Caki2 (cell line): ENCODE results near the gene PCNA. TPM values are rescaled to one million over a fixed set of nuclear protein-coding genes. Genes with fewer than 3 reads are reported as not detected.
A peak's percentile ranks its signal among the peaks of the same experiment; 100 is the strongest.

Source experiments
- DNase-seq: peaks from one replicate; pipeline ENCODE4 v3.0.0-alpha.2; 2015; ENCODE audit warnings: low read depth
- in situ Hi-C: cut with HindIII; loops from 2 replicates; pipeline ENCODE4 v1.10.0; 2016; ENCODE audit warnings: low sequenced_read_pairs, low pct_unique_long_range_greater_than_20kb, mixed read lengths
- total RNA-seq: library from RNA; depleted of rRNA; stranded (reverse); fragments of >200 nt; shearing (Covaris generic); gene quantifications from 2 replicates; pipeline ENCODE4 v1.2.3, GENCODE V29; 2014; ENCODE audit warnings: low replicate concordance

The PCNA gene
- total RNA-seq, 1 experiment from 2014 or later = 432 TPM

DNA sequence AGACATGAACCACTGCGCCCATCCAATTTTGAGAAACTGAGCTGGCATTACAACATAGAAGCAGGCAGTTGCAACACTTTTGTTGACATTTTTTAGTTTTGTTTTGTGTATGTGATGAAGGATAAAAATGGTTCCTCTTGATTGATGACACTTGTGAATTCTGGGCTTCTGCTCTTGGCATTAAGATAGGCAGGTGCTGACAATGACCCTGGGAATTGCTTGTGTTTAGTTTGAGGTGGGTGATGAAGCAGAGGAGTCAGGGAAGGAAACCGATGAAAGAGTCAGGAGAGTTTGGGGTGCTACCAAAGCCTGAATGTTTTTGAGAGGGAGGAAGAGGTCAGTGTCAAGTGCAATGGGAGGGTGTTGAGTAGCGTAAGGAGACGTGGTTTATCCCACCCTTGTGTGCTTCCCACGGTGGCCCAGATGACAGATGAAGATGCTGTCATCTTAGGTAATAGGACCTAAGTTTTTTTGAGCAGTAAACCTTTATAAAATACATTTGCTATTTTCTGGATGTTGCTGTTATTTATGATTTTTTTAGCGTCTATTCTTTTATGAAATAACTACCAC is 26.4 kb upstream of the PCNA start:
- DNase-seq = no peak
- in situ Hi-C loops = no loop called here

DNA sequence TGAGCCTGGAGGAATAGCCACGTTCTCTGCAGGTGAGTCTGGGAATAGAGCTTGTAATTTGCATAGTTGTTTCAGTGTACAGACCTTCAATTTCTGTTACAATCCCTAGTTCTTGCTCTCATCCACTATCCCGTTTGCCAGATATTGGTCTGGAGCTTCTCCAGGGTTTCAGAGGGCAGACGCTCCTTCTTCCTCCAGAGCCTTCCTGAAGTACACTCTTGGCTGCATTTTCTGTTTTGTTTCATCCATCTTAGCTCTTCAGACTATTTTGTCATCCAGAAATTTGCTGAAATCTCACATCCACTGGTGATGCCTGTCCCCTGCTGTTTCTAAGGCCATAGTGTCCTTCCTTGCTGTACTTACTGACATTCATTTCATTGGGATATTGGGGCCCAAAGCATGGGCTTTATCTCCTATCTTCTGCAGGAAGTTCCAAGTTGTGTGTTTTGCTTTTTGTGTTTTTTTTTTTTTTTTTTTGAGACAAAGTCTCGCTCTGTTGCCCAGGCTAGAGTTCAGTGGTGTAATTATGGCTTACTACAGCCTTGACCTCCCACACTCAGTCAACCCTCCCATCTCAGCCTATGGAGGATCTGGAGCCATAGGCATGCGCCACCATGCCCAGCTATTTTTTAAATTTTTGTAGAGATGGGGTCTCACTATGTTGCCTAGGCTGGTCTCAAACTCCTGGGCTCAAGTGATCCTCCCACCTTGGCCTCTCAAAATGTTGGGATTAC is 25.8 kb upstream of the PCNA start:
- no peak for DNase-seq
- in situ Hi-C loops = no loop called here

DNA sequence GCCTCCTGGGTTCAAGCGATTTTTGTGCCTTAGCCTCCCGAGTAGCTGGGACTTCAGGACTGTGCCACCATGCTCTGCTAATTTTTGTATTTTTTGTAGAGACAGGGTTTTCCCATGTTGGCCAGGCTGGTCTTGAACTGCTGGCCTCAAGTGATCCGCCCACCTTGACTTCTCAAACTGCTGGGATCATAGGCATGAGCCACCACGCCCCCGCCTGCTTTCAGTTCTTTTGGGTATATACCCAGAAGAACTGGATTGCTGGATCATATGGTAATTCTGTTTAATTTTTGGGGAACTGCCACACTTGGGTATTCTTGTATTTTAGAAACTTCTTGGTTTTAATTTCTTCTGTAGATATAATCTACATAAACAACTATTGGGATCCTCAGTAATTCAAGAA is 24.1 kb upstream of the PCNA start:
- DNase-seq = no peak
- in situ Hi-C loops = no loop called here

- no peak for DNase-seq
- in situ Hi-C loops = no loop called here
These were observed 21.9 kb upstream of the PCNA start for GRCh38 chr20:5141615-5142014.

DNA sequence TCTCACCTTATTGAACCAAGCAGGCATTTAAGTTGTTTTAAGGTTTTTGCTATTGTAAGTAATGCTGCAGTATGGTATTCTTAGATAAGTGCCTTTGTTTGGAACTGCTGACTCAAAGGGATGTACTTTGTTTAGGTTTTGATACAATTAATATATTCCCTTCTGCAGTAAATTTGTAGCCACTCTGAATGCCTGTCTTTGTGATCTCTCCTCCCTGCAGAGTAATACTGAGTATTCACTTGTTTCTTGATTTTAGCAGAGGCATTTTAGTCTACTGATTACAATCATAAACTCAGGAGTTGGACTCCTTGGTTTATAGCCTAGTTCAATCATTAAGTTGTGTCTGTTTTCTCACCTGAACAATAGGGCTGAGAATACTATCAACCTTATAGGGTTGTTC is 20.4 kb upstream of the PCNA start:
- in situ Hi-C loops = no loop called here
- no peak for DNase-seq

DNA sequence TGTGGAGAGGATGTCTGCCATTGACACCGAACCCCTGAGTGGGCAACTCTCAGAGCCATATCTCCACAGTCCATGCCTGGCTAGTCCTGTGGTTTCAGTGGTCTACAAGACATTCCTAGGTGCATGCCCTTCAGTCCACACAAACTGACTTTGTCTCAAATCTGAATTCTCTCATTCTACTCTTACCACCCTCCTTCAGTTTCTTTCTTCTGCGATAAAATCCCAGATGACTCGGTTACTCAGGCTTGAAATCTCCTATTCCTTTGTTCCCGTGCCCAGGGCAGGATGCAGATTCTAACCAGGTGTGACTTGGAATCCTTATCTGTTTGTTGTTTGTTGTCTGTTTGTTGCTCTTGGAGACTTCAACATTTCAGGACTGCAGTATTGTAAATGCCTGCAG is 16.3 kb upstream of the PCNA start:
- no peak for DNase-seq
- in situ Hi-C loops = no loop called here

- no peak for DNase-seq
- in situ Hi-C loops = no loop called here
These were observed 15.7 kb upstream of the PCNA start for GRCh38 chr20:5135363-5136012.

GRCh38 chr20:5133998-5134397 is 14.2 kb upstream of the PCNA start:
- in situ Hi-C loops = no loop called here

DNA sequence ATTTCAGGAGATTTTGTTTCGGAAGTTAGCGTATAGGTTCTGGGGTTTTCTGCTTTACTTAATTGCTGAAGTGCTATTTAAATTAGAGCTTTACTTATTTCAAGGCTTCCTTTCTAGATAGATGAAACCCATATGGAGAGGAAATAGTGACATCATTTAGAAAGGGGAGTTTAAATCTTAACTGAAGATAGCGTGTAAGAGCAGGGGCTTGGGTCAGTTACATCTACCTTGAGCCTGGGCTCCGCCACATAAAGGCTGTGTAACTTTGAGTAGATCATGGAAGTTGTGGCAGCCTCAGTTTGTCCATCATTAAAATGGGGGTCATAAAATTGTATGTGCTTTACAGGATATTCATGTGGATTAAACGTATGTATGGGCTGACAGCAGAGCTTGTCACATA is 11.7 kb upstream of the PCNA start:
- DNase-seq = no peak
- in situ Hi-C loops = no loop called here

More at GRCh38 chr20:5133998-5134397, 14.2 kb upstream of the PCNA start:
- no peak for DNase-seq

DNA sequence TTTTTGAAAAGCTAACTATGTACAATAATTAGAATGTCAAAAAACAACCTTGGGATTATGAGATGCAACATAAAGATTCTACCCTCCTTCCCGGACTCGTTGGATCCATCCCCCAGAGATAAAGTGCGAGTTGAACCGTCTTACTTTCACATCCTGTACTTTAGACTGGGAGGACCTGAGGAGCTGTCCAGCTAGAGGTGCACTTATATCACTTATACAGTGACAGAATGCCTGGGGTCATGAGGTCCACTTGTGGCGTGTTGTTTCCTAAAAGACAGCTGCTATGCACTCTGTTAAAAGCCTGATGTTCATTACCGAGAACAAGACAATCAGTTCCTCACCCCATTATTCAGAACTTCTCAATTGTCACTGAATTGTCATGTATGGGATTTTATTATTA is 9.1 kb upstream of the PCNA start:
- in situ Hi-C loops = no loop called here
- no peak for DNase-seq

GRCh38 chr20:5127859-5128424 is 8.2 kb upstream of the PCNA start:
- in situ Hi-C loops = no loop called here
- DNase-seq = no peak

GRCh38 chr20:5127204-5127858 is 7.6 kb upstream of the PCNA start:
- in situ Hi-C loops = no loop called here
- peak; percentile 58 for DNase-seq

GRCh38 chr20:5126512-5127203 is 6.9 kb upstream of the PCNA start, which contains the start of gene CDS2:
Gene CDS2, plus strand, starts transcription at chr20:5127008. Its CDS starts 85 bp downstream, at chr20:5127093.
- DNase-seq = peak; percentile 99
- in situ Hi-C loops = no loop called here

- DNase-seq = no peak
- in situ Hi-C loops = no loop called here
These were observed 3.1 kb upstream of the PCNA start for GRCh38 chr20:5122873-5123260.

GRCh38 chr20:5120185-5120476 is 373 bp upstream of the PCNA start:
- DNase-seq = no peak
- in situ Hi-C loops = no loop called here

- no peak for DNase-seq
- in situ Hi-C loops = no loop called here
These were observed 669 bp downstream of the PCNA start for GRCh38 chr20:5119143-5119434.

GRCh38 chr20:5118220-5119142 is 1.3 kb downstream of the PCNA start:
- DNase-seq = no peak
- in situ Hi-C loops = no loop called here

- DNase-seq = no peak
- in situ Hi-C loops = no loop called here
These were observed 2.9 kb downstream of the PCNA start for GRCh38 chr20:5116875-5117274.
